ENCODE measurements around the gene BBIP1.

DNA sequence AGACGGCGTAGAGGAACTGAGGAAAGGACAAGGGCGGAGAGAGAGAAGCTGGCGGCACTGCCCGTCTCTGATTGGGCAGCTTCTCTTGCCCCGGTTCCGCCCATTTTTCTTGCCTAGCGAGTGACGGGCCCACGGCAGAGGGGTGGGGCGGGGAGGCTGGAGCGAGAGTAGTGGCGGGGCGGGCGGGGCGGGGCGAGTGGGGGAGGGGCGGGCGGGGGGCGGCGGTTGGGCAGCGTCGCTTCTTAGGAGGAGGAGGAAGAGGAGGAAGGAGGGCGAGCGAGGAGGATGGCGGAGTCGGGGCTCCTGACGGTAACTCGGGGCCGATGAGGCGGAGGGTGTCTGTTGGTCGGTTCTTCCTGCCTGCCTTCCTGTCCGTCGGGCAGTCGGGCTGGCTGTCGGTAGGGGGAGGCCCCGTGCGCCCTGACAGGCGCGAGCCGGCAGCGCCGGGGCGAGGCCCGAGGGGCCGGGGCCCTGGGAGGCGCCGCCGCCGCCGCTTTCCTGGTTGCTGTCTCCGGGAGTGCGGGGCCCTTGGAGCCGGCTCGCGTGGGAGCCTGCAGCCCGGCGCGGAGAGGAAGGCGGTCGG, 460 bp upstream of the BBIP1 start, which contains the start of gene SHOC2:
- no peak for TF ChIP-seq SP1 (IDR thresholded peaks at IDR 0.05)
- no peak for TF ChIP-seq FOXK2 (IDR thresholded peaks at IDR 0.05)
- no peak for TF ChIP-seq SUZ12 (IDR thresholded peaks at IDR 0.05)
- TF ChIP-seq FOXA1 (IDR thresholded peaks at IDR 0.05), result no peak
- TF ChIP-seq BHLHE40 (IDR thresholded peaks at IDR 0.05; ENCODE audit: borderline replicate concordance), result no peak
- TF ChIP-seq CTBP1 (IDR thresholded peaks at IDR 0.05; ENCODE audit: borderline replicate concordance), result no peak
- no peak for TF ChIP-seq TARDBP (IDR thresholded peaks at IDR 0.05)
- TF ChIP-seq FOXM1 (IDR thresholded peaks at IDR 0.05; ENCODE audit: borderline replicate concordance), result no peak
- no peak for TF ChIP-seq ARNT (IDR thresholded peaks at IDR 0.05)
- no peak for TF ChIP-seq NFRKB (IDR thresholded peaks at IDR 0.05)
- no peak for TF ChIP-seq HDGF (IDR thresholded peaks at IDR 0.05; ENCODE audit: borderline replicate concordance)
- no peak for TF ChIP-seq ZNF384 (IDR thresholded peaks at IDR 0.05)
- TF ChIP-seq, protein P1, sequence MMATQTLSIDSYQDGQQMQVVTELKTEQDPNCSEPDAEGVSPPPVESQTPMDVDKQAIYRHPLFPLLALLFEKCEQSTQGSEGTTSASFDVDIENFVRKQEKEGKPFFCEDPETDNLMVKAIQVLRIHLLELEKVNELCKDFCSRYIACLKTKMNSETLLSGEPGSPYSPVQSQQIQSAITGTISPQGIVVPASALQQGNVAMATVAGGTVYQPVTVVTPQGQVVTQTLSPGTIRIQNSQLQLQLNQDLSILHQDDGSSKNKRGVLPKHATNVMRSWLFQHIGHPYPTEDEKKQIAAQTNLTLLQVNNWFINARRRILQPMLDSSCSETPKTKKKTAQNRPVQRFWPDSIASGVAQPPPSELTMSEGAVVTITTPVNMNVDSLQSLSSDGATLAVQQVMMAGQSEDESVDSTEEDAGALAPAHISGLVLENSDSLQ (IDR thresholded peaks at IDR 0.05), result no peak
- TF ChIP-seq ELF4 (IDR thresholded peaks at IDR 0.05), result no peak

All from HEK293T (cell line).